ENCODE results near the gene DCST1.

Gene DCST1

DNA sequence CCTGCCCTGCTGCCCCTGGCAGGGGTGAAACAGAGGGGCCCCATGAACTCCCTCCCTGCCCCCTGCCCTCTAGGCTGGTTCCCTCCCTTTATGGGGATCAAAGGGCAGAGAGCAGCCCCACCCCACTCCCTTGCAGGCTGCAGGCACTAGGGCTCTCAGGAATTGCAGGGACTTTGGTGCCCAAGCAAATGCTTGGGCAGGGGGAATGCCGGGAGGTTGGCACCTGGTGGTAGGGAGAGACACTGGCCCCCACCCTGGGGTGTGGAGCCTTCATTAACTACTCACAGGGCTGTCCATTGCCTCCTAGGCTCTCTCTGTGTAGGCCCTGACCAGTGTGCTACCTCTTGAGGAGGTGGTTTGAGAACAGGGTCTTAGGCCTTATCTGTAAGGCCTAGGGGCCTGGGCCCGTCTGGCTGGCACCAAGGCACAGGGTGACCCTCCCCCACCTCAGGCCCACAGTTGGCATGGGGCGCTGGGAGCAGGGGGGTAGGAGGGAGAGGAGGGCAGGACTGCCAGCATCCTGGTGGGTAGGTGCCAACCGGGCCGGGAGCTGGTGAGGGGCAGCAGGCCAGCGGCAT, 26.3 kb upstream of the DCST1 start:
- ChIA-PET POLR2A (interaction anchor here (1.2 to 2.4 kb wide), 4 partner anchors 8 to 46 kb away, joined by 3 to 9 read pairs (median 4); no protein-coding TSS in a partner anchor), CTCF (interaction anchor here (0.7 kb wide), 1 partner anchor 847 kb away, joined by 4 read pairs; no protein-coding TSS in a partner anchor)
- TF ChIP-seq FOXK2 (IDR thresholded peaks at IDR 0.05) (no peak), FOXA1 (IDR thresholded peaks at IDR 0.05) (no peak), CTBP1 (IDR thresholded peaks at IDR 0.05; ENCODE audit: borderline replicate concordance) (no peak), TARDBP (IDR thresholded peaks at IDR 0.05) (no peak), SUZ12 (IDR thresholded peaks at IDR 0.05) (no peak), NFRKB (IDR thresholded peaks at IDR 0.05) (no peak), L3MBTL2 (conservative IDR thresholded peaks at IDR 0.05) (no peak), LEF1 (IDR thresholded peaks at IDR 0.05; ENCODE audit: borderline replicate concordance) (no peak), SP1 (IDR thresholded peaks at IDR 0.05) (no peak), ZNF384 (IDR thresholded peaks at IDR 0.05) (no peak), HDGF (IDR thresholded peaks at IDR 0.05; ENCODE audit: borderline replicate concordance) (no peak), FOXM1 (IDR thresholded peaks at IDR 0.05; ENCODE audit: borderline replicate concordance) (no peak), ARNT (IDR thresholded peaks at IDR 0.05) (no peak), ELF4 (IDR thresholded peaks at IDR 0.05) (no peak), BHLHE40 (IDR thresholded peaks at IDR 0.05; ENCODE audit: borderline replicate concordance) (no peak)
- TF ChIP-seq, protein P1, sequence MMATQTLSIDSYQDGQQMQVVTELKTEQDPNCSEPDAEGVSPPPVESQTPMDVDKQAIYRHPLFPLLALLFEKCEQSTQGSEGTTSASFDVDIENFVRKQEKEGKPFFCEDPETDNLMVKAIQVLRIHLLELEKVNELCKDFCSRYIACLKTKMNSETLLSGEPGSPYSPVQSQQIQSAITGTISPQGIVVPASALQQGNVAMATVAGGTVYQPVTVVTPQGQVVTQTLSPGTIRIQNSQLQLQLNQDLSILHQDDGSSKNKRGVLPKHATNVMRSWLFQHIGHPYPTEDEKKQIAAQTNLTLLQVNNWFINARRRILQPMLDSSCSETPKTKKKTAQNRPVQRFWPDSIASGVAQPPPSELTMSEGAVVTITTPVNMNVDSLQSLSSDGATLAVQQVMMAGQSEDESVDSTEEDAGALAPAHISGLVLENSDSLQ (IDR thresholded peaks at IDR 0.05) = no peak
- DNase-seq (ENCODE audit: extremely low spot score) = no peak

DNA sequence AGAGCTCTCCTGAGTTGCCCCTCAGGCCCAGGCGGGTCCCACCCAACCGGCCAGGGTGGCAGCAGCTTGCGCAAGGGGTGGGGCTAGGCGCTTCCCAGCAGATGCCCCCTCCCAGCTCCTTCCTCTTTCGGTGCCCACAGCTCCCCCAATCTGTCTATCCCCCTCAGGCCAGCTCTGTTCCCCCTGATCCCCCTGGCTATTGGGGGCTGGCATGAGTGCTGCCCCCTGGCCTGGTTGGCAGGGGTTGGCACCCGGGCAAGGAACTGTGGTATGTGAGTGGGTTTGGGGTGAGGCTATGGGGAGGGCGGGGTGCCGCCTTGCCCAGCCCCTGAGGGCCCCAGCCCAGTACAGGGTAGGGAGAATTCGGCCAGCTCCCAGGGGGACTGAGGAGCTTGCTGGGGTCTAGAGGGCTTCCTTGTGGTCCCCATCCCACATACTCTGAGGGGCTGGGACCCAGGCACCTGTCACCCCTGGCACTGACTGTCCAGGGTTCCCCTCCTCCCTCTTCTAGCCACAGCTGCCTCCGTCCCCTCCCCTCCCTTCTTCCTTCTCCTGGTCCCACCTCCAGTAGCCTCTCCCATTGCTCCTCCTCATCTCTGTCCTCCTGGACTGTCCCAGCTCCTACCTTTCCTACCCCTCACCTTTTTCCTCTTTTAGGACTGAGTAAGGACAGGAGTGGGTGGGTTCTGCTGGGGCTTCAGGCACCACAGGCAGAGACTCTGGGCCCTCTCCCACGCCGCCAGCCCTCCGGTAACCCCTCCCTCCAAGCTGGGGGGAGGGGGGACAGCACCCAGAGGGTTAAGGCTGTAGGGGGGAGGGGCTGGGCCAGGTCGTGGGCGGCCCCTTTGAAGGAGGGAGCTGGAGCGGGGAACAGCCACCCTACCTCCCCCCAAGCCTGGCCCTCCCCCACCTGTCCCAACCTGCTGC, 25.3 kb upstream of the DCST1 start:
- CTCF ChIA-PET = interaction anchor here (0.7 kb wide), 1 partner anchor 9 kb away, joined by 5 read pairs; no protein-coding TSS in a partner anchor
- POLR2A ChIA-PET = interaction anchor here (0.6 to 2.4 kb wide), 5 partner anchors 9 to 47 kb away, joined by 3 to 9 read pairs (median 3); partner anchors contain the start of gene FLAD1
- TF ChIP-seq TARDBP (IDR thresholded peaks at IDR 0.05) (no peak), L3MBTL2 (conservative IDR thresholded peaks at IDR 0.05) (no peak), FOXA1 (IDR thresholded peaks at IDR 0.05) (no peak), FOXK2 (IDR thresholded peaks at IDR 0.05) (no peak), SP1 (IDR thresholded peaks at IDR 0.05) (no peak), BHLHE40 (IDR thresholded peaks at IDR 0.05; ENCODE audit: borderline replicate concordance) (no peak), ELF4 (IDR thresholded peaks at IDR 0.05) (no peak), NFRKB (IDR thresholded peaks at IDR 0.05) (no peak)
- TF ChIP-seq, protein P1 (IDR thresholded peaks at IDR 0.05) = no peak
- no peak for DNase-seq (ENCODE audit: extremely low spot score)

DNA sequence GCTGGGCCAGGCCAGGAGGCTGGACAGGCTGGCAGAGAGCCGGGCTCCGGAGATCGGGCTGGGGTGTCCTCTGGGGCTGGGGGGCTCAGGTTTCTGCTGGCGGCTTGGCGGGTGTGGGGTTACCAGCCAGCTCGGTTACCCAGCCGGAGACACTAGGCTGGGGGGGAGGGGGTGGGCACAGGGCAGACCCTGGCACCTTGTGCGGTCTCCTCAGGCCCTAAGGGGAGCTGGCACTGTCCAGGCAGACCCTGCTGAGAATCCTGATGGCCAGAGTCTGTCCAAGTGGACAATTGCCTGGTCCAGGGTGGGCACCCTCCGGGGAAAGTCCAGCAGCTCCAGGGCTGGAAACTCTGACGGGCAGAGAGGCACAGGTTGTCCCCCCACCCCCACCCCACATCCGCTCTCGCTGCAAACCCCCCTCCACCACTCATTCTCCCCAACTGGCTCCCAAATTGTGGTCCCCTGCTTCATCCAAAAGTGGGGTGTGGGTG, 24.4 kb upstream of the DCST1 start:
- POLR2A ChIA-PET = interaction anchor here (0.6 kb wide), 1 partner anchor 8 kb away, joined by 3 read pairs; no protein-coding TSS in a partner anchor
- CTCF ChIA-PET = no interaction called here
- DNase-seq (ENCODE audit: extremely low spot score) = no peak
- no peak for TF ChIP-seq LEF1 (IDR thresholded peaks at IDR 0.05; ENCODE audit: borderline replicate concordance)
- no peak for TF ChIP-seq SP1 (IDR thresholded peaks at IDR 0.05)
- no peak for TF ChIP-seq NFRKB (IDR thresholded peaks at IDR 0.05)
- no peak for TF ChIP-seq BHLHE40 (IDR thresholded peaks at IDR 0.05; ENCODE audit: borderline replicate concordance)
- TF ChIP-seq FOXK2 (IDR thresholded peaks at IDR 0.05) = no peak
- no peak for TF ChIP-seq FOXM1 (IDR thresholded peaks at IDR 0.05; ENCODE audit: borderline replicate concordance)
- no peak for TF ChIP-seq ELF4 (IDR thresholded peaks at IDR 0.05)
- TF ChIP-seq, protein P1 (IDR thresholded peaks at IDR 0.05) = no peak
- no peak for TF ChIP-seq CTBP1 (IDR thresholded peaks at IDR 0.05; ENCODE audit: borderline replicate concordance)
- TF ChIP-seq FOXA1 (IDR thresholded peaks at IDR 0.05) = no peak
- no peak for TF ChIP-seq SUZ12 (IDR thresholded peaks at IDR 0.05)
- TF ChIP-seq TARDBP (IDR thresholded peaks at IDR 0.05) = no peak
- TF ChIP-seq HDGF (IDR thresholded peaks at IDR 0.05; ENCODE audit: borderline replicate concordance) = no peak
- no peak for TF ChIP-seq ARNT (IDR thresholded peaks at IDR 0.05)
- no peak for TF ChIP-seq ZNF384 (IDR thresholded peaks at IDR 0.05)
- no peak for TF ChIP-seq L3MBTL2 (conservative IDR thresholded peaks at IDR 0.05)

DNA sequence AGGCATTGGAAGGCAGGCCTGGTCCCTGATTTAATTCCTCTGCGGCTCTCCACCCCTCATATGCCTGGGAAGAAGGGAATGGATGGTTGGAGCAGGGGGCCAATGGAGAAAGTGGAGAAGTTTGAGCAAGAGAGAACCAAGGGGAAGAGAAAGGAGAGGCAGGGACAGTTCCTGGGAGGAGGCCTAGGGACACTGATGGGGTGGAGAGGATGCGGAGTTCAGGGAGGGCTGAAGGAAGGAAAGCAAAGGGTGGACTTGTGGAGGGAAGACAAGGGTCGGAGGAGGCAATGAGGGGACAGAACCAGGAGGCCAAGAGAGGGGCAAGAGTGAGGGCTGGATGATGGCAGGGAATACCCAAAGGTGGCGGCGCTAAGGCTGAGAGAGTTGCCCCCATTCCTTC, 23.9 kb upstream of the DCST1 start:
- CTCF ChIA-PET = no interaction called here
- POLR2A ChIA-PET = no interaction called here
- no peak for DNase-seq (ENCODE audit: extremely low spot score)
- TF ChIP-seq NFRKB (IDR thresholded peaks at IDR 0.05) (no peak), FOXM1 (IDR thresholded peaks at IDR 0.05; ENCODE audit: borderline replicate concordance) (no peak), FOXA1 (IDR thresholded peaks at IDR 0.05) (no peak), FOXK2 (IDR thresholded peaks at IDR 0.05) (no peak), TARDBP (IDR thresholded peaks at IDR 0.05) (no peak), ARNT (IDR thresholded peaks at IDR 0.05) (no peak)
- TF ChIP-seq, protein P1 (IDR thresholded peaks at IDR 0.05) = no peak

Measured in HEK293T (cell line).